ENCODE measurements around the gene STT3A. TPM values are rescaled to one million over a fixed set of nuclear protein-coding genes. Genes with fewer than 3 reads are reported as not detected.
"Not testable (repeated sequence)": the region's sequence is repeated elsewhere in the genome, so short reads cannot be mapped to it uniquely, and the experiment has no call there.

Gene STT3A
- total RNA-seq, 2 donors from 2014 or later = 51.7 to 69.7 TPM

DNA sequence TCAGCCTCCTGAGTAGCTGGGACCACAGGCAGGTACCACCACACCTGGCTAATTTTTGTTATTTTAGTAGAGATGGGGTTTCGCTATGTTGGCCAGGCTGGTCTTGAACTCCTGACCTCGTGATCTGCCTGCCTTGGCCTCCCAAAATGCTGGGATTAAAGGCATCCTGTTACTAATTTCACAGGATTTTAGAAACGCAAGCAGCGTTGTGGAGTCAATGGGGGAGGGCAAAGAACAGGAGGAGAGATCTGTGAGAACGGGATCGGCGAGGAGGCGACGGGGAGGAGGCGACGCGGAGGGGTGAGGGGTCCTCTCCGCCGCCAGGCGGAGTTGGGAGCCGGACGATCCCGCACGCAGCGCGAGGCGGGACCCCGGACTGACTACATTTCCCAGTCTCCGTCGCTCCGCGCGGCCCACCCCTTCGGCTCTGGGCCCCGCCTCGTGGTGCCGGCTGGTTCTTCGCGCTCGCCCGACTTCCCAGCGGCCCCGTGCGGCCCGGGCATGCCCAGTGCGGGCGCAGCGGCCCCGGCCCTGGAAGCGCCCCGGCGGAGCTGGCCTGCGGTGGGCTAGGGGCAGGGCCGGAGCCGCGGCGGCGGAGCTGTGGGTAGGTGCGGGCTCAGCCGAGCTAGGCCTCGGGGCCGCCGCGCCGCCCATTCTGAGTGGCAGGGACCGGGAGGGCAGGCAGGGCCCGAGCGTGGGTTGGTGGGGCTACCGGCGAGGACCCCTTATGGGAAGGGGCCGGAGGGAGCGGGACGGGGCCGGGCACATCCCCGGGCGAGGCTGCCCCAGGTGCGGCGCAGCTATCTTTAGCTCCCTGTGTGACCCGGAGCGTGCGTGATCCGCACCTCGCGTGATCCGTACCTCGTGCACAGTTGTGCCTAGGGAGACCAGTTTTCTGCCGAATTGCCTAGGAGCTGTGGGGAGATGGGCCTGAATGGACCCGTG is 23.4 kb upstream of the STT3A start, which contains the start of gene EI24:
Gene EI24 (plus strand): TSS at position 508 of the 945 bp plus-strand sequence. CDS start 3,051 bp downstream, outside the sequence.
- DNase-seq (ENCODE audit: low spot score) = peak; percentile 86
- TF ChIP-seq, protein P1, sequence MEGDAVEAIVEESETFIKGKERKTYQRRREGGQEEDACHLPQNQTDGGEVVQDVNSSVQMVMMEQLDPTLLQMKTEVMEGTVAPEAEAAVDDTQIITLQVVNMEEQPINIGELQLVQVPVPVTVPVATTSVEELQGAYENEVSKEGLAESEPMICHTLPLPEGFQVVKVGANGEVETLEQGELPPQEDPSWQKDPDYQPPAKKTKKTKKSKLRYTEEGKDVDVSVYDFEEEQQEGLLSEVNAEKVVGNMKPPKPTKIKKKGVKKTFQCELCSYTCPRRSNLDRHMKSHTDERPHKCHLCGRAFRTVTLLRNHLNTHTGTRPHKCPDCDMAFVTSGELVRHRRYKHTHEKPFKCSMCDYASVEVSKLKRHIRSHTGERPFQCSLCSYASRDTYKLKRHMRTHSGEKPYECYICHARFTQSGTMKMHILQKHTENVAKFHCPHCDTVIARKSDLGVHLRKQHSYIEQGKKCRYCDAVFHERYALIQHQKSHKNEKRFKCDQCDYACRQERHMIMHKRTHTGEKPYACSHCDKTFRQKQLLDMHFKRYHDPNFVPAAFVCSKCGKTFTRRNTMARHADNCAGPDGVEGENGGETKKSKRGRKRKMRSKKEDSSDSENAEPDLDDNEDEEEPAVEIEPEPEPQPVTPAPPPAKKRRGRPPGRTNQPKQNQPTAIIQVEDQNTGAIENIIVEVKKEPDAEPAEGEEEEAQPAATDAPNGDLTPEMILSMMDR (IDR thresholded peaks at IDR 0.05) = peak; percentile 54 to 78

DNA sequence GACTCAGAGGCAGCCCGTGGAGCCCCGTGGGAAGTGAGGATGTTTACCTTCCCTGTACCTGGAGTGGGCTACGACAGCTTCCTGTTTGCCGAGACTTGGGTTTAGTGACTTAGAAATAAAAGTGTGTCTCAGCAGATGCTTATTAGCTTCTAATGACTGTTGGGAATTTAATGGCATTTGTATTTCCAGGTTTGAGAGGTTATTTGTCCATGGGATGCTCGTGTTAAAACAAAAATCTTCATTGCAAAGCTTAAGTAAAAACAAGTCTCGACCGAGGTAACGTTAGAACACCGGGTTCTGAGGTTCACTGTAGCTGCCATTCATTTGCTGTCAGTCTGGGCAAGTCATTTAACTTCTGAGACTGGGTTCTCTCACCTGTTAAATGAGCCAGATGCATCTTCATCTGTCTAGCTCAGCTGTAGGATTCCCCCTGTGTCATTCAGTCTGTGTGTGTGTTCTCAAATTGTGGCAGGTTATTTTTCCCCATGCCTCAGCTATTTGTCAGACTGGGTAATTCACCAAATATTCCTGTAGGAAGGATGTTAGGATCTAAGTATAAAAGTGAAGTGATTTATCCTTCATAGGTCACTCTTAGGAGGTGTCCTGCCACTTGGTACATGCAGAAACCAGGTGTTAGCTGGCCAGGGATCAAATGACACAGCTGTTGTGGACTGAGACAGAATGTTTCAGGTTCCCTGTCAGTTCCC is 22.6 kb upstream of the STT3A start:
- TF ChIP-seq, protein P1 (IDR thresholded peaks at IDR 0.05) = no peak
- peak overlapping the region; percentile 76 to 88 for H3K27ac ChIP-seq
- peaks cover 0 to 17% of the 10 kb centered on the region in 2 donors for H3K4me1 ChIP-seq
- no peaks in the 10 kb centered on the region for H3K9me3 ChIP-seq
- H3K4me3 ChIP-seq = peak overlapping the region; percentile 91 to 96
- H3K27me3 ChIP-seq = no peaks in the 10 kb centered on the region
- H3K36me3 ChIP-seq = peaks cover 27% of the 10 kb centered on the region
- no peak for DNase-seq (ENCODE audit: low spot score)

More for the DNA sequence above, 23.4 kb upstream of the STT3A start, which contains the start of gene EI24:
- peak within 1 kb of the TSS; percentile 91 to 96 for H3K4me3 ChIP-seq
- H3K27ac ChIP-seq = peak within 1 kb of the TSS; percentile 76 to 88
- peaks cover 0 to 17% of the 10 kb centered on the region in 2 donors for H3K4me1 ChIP-seq
- peaks cover 19% of the 10 kb centered on the region for H3K36me3 ChIP-seq
- no peaks in the 10 kb centered on the region for H3K9me3 ChIP-seq
- H3K27me3 ChIP-seq = no peaks in the 10 kb centered on the region

GRCh38 chr11:125570952-125571351 is 21.7 kb upstream of the STT3A start:
- Histone ChIP-seq H3K36me3 (peaks cover 36% of the 10 kb centered on the region), H3K27me3 (no peaks in the 10 kb centered on the region), H3K4me3 (no peak overlapping the region), H3K9me3 (no peaks in the 10 kb centered on the region), H3K27ac (no peak overlapping the region), H3K4me1 (peaks cover 0 to 17% of the 10 kb centered on the region in 2 donors)
- DNase-seq (ENCODE audit: low spot score) = no peak
- TF ChIP-seq, protein P1 (IDR thresholded peaks at IDR 0.05) = no peak

- Histone ChIP-seq H3K4me1 (peaks cover 0 to 17% of the 10 kb centered on the region in 2 donors), H3K27me3 (no peaks in the 10 kb centered on the region), H3K9me3 (no peaks in the 10 kb centered on the region), H3K36me3 (peaks cover 55% of the 10 kb centered on the region), H3K27ac (no peak overlapping the region), H3K4me3 (no peak overlapping the region)
- DNase-seq (ENCODE audit: low spot score) = no peak
- TF ChIP-seq, protein P1 (IDR thresholded peaks at IDR 0.05) = no peak
Observed at GRCh38 chr11:125572916-125573315, 19.7 kb upstream of the STT3A start.

GRCh38 chr11:125577181-125577580 is 15.5 kb upstream of the STT3A start:
- H3K27me3 ChIP-seq; H3K9me3 ChIP-seq; H3K27ac ChIP-seq; H3K4me3 ChIP-seq; DNase-seq (ENCODE audit: low spot score); H3K4me1 ChIP-seq: not testable (repeated sequence)
- H3K36me3 ChIP-seq = peaks cover 95% of the 10 kb centered on the region

DNA sequence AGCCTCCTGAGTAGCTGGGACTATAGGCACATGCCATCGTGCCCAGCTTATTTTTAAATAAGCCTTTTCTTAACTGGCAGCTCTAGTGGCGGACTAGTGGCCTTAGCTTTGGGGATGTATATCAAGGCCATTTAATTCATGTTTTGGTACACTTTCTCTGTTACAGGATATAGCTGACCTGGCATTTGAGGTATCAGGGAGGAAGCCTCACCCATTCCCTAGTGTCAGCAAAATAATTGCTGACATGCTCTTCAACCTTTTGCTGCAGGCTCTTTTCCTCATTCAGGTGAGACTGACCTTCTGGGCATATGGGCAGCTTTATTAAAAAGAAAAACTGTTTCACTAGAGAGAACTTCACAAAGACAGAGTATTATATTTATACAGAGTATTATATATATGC is 13.9 kb upstream of the STT3A start:
- H3K4me1 ChIP-seq = no peaks in the 10 kb centered on the region
- H3K4me3 ChIP-seq = no peak overlapping the region
- H3K27me3 ChIP-seq = no peaks in the 10 kb centered on the region
- TF ChIP-seq, protein P1 (IDR thresholded peaks at IDR 0.05) = no peak
- H3K27ac ChIP-seq = no peak overlapping the region
- H3K9me3 ChIP-seq = no peaks in the 10 kb centered on the region
- DNase-seq (ENCODE audit: low spot score) = no peak
- H3K36me3 ChIP-seq = peaks cover 96% of the 10 kb centered on the region
